CD14-positive monocyte (primary cell): ENCODE measurements around the gene ARHGAP40. TPM values are rescaled to one million over a fixed set of nuclear protein-coding genes. Genes with fewer than 3 reads are reported as not detected.

Experiments used
- DNase-seq, 3 donors: peaks; one replicate each; pipeline ENCODE4 v3.0.0-alpha.2; 2011 to 2022
- H2AFZ ChIP-seq: 2 replicates; pipeline ENCODE4 v1.6.0; 2012; ENCODE audit warnings: mild to moderate bottlenecking, low read depth, low read length, inconsistent platforms; ENCODE audit not compliant: insufficient read depth, poor library complexity, severe bottlenecking
- H3K27ac ChIP-seq, 2 donors: 1 replicate in 1 of 2; 2 replicates in 1 of 2; pipeline ENCODE4 v1.5.1; 2012 to 2013; ENCODE audit warnings: low read length in 2 of 2, control low read depth in 1 of 2, inconsistent platforms in 1 of 2, low read depth in 1 of 2, mild to moderate bottlenecking in 1 of 2
- H3K27me3 ChIP-seq, 2 donors: one replicate each; pipeline versions ENCODE4 v1.6.0 to v1.6.1; 2011 to 2013; ENCODE audit warnings: low read length in 2 of 2; ENCODE audit not compliant: control insufficient read depth in 2 of 2, insufficient read depth in 2 of 2
- H3K36me3 ChIP-seq, 2 donors: replicated peaks in 1 of 2; 1 replicate in 1 of 2; 2 replicates in 1 of 2; pipeline versions ENCODE4 v1.5.1 to v1.6.1; 2012 to 2013; ENCODE audit warnings: low read length in 2 of 2, control low read depth in 1 of 2, inconsistent platforms in 1 of 2, mild to moderate bottlenecking in 1 of 2; ENCODE audit not compliant: insufficient read depth in 2 of 2, control insufficient read depth in 1 of 2
- H3K4me1 ChIP-seq, 2 donors: 1 replicate in 1 of 2; 2 replicates in 1 of 2; pipeline versions ENCODE4 v1.5.1 to v1.6.1; 2012 to 2013; ENCODE audit warnings: low read length in 2 of 2, control low read depth in 1 of 2, inconsistent platforms in 1 of 2, mild to moderate bottlenecking in 1 of 2, moderate library complexity in 1 of 2; ENCODE audit not compliant: insufficient read depth in 2 of 2, control insufficient read depth in 1 of 2
- H3K4me2 ChIP-seq: replicated peaks from 2 replicates; pipeline ENCODE3; 2012; ENCODE audit warnings: low read length, moderate library complexity, mild to moderate bottlenecking; ENCODE audit not compliant: poor library complexity, severe bottlenecking; ENCODE audit errors: extremely low read depth
- H3K4me3 ChIP-seq, 3 experiments: fragments of 200-600 bp in 1 of 3; sonication (generic) in 1 of 3; replicated peaks in 1 of 3; 1 replicate in 2 of 3; 2 replicates in 1 of 3; pipeline ENCODE4 v1.5.1; 2011 to 2013; ENCODE audit warnings: low read length in 3 of 3, mild to moderate bottlenecking in 3 of 3, control low read depth in 2 of 3, low read depth in 2 of 3, inconsistent platforms in 1 of 3, moderate library complexity in 1 of 3
- H3K79me2 ChIP-seq: 2 replicates; pipeline ENCODE4 v1.6.0; 2012; ENCODE audit warnings: mild to moderate bottlenecking, control low read depth, inconsistent platforms, low read length, moderate library complexity; ENCODE audit not compliant: insufficient read depth
- H3K9ac ChIP-seq: 2 replicates; pipeline ENCODE4 v1.6.0; 2017; ENCODE audit warnings: low read length, mild to moderate bottlenecking; ENCODE audit not compliant: insufficient read depth, poor library complexity, severe bottlenecking
- H3K9me3 ChIP-seq, 2 donors: replicated peaks in 1 of 2; 1 replicate in 1 of 2; 2 replicates in 1 of 2; pipeline versions ENCODE4 v1.5.1 to v1.6.1; 2012 to 2013; ENCODE audit warnings: low read length in 2 of 2, control low read depth in 1 of 2; ENCODE audit not compliant: control insufficient read depth in 1 of 2, insufficient read depth in 1 of 2
- H4K20me1 ChIP-seq: 2 replicates; pipeline ENCODE4 v1.6.0; 2012; ENCODE audit warnings: mild to moderate bottlenecking, low read length, control low read depth, moderate library complexity; ENCODE audit not compliant: insufficient read depth
- H3K27ac Mint-ChIP-seq, 7 donors: one replicate each; pipeline ENCODE4 v1.8.0; 2020; ENCODE audit warnings: mild to moderate bottlenecking in 7 of 7, mixed read lengths in 7 of 7, moderate library complexity in 6 of 7, inconsistent platforms in 2 of 7
- H3K27me3 Mint-ChIP-seq, 3 donors: one replicate each; pipeline ENCODE4 v1.8.0; 2021 to 2022; ENCODE audit warnings: low read depth in 3 of 3, mild to moderate bottlenecking in 3 of 3, mixed read lengths in 3 of 3, moderate library complexity in 3 of 3, inconsistent platforms in 1 of 3
- H3K36me3 Mint-ChIP-seq, 2 donors: one replicate each; pipeline ENCODE4 v1.8.0; 2020; ENCODE audit warnings: mixed read lengths in 2 of 2, inconsistent platforms in 1 of 2, mild to moderate bottlenecking in 1 of 2
- H3K4me1 Mint-ChIP-seq: one replicate; pipeline ENCODE4 v1.8.0; 2020; ENCODE audit warnings: mild to moderate bottlenecking, mixed read lengths
- H3K4me3 Mint-ChIP-seq, 2 donors: one replicate each; pipeline ENCODE4 v1.8.0; 2020; ENCODE audit warnings: mild to moderate bottlenecking in 2 of 2, mixed read lengths in 2 of 2, moderate library complexity in 1 of 2
- H3K9me3 Mint-ChIP-seq, 7 donors: one replicate each; pipeline ENCODE4 v1.8.0; 2020 to 2022; ENCODE audit warnings: mixed read lengths in 7 of 7, mild to moderate bottlenecking in 6 of 7, moderate library complexity in 6 of 7, inconsistent platforms in 2 of 7
- CTCF ChIP-seq: fragments of 200-600 bp; IDR thresholded peaks from one replicate; pipeline ENCODE4 v1.8.0; 2022; ENCODE audit warnings: antibody characterized with exemption, mild to moderate bottlenecking
- WGBS: methylation state at CpG from one replicate; pipeline ENCODE4 v1.1.5; 2013; ENCODE audit warnings: missing lambda C conversion rate; ENCODE audit not compliant: insufficient coverage; 5-methylcytosine and 5-hydroxymethylcytosine counted together
- intact Hi-C, 2 donors: fragments of 100-400 bp; cut with micrococcal nuclease; formaldehyde crosslinking; loops; one replicate each; pipeline versions ENCODE4 v1.15.0 to v1.15.1; 2023
- polyA plus RNA-seq, 3 donors: library from polyadenylated mRNA; depleted of rRNA in 1 of 3; unstranded in 2 of 3; stranded (reverse) in 1 of 3; fragments of 300-500 nt in 2 of 3; fragments of >200 nt in 1 of 3; fragmentation: Illumina TruSeq in 2 of 3; gene quantifications; 1 replicate in 2 of 3; 2 replicates in 1 of 3; pipeline ENCODE4 v1.2.3, GENCODE V29; 2012 to 2021

Gene ARHGAP40
- polyA plus RNA-seq, 3 donors = not detected

GRCh38 chr20:38558596-38559360, 42.8 kb upstream of the ARHGAP40 start:
- intact Hi-C loops = no loop called here
- Mint-ChIP-seq H3K4me3 (no peak overlapping the region), H3K27ac (no peak overlapping the region), H3K36me3 (peaks cover 71 to 74% of the 10 kb centered on the region in 2 donors), H3K9me3 (no peaks in the 10 kb centered on the region), H3K4me1 (no peaks in the 10 kb centered on the region), H3K27me3 (no peaks in the 10 kb centered on the region)
- H2AFZ ChIP-seq = no peak overlapping the region
- H3K4me1 ChIP-seq = no peaks in the 10 kb centered on the region
- no peak for DNase-seq
- H4K20me1 ChIP-seq = no peaks in the 10 kb centered on the region
- no peak overlapping the region for H3K27ac ChIP-seq
- no peak overlapping the region for H3K4me3 ChIP-seq
- no peak overlapping the region for H3K4me2 ChIP-seq
- no peak overlapping the region for H3K9ac ChIP-seq
- H3K79me2 ChIP-seq = no peaks in the 10 kb centered on the region
- no peaks in the 10 kb centered on the region for H3K27me3 ChIP-seq
- no CpG with 5 or more reads among the region's 3 CpGs for WGBS
- peaks cover 86 to 100% of the 10 kb centered on the region in 2 donors for H3K36me3 ChIP-seq
- no peak for TF ChIP-seq CTCF
- H3K9me3 ChIP-seq = no peaks in the 10 kb centered on the region

GRCh38 chr20:38559764-38560163, 41.8 kb upstream of the ARHGAP40 start:
- Histone ChIP-seq H3K36me3 (peaks cover 84 to 100% of the 10 kb centered on the region in 2 donors), H3K9ac (no peak overlapping the region), H3K4me1 (no peaks in the 10 kb centered on the region), H3K4me2 (no peak overlapping the region), H3K27me3 (no peaks in the 10 kb centered on the region), H2AFZ (no peak overlapping the region), H4K20me1 (no peaks in the 10 kb centered on the region), H3K4me3 (no peak overlapping the region), H3K79me2 (no peaks in the 10 kb centered on the region), H3K9me3 (no peaks in the 10 kb centered on the region), H3K27ac (no peak overlapping the region)
- TF ChIP-seq CTCF = no peak
- Mint-ChIP-seq H3K4me1 (no peaks in the 10 kb centered on the region), H3K27me3 (no peaks in the 10 kb centered on the region), H3K27ac (no peak overlapping the region), H3K4me3 (no peak overlapping the region), H3K36me3 (peaks cover 71 to 80% of the 10 kb centered on the region in 2 donors), H3K9me3 (no peaks in the 10 kb centered on the region)
- no peak for DNase-seq
- 100% methylated on average over 1 of the region's 3 CpGs for WGBS
- intact Hi-C loops = no loop called here
